ENCODE measurements around the gene ENO4. TPM values are rescaled to one million over a fixed set of nuclear protein-coding genes. Genes with fewer than 3 reads are reported as not detected.

ENO4 gene
- total RNA-seq, 4 donors from 2014 or later = 0.20 to 0.67 (median 0.58) TPM; not detected in 1

DNA sequence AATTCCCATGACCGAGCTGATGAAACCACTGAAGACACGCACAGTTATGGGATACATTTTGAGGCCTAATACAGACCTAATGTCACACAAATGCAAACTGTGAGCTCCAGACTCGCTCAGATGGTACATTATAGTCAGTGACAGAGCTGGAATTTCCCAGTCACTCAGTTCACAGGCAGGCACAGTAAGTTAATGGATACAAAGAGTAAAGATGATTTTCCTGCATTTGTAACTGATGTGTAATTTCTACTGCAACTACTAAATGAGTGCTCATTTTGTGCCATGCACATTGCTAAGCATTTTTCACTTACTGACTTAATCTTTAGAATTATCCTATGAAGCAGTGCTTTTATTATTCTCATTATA lies 56.5 kb downstream of the ENO4 start:
- TF ChIP-seq CTCF (IDR thresholded peaks at IDR 0.05) (no peak), POLR2A (IDR thresholded peaks at IDR 0.05) (no peak), POLR2AphosphoS5 (IDR thresholded peaks at IDR 0.05) (no peak), EP300 (IDR thresholded peaks at IDR 0.05) (no peak)
- Histone ChIP-seq H3K4me1 (no peaks in the 10 kb centered on the region), H3K36me3 (peaks cover 0 to 5% of the 10 kb centered on the region in 2 donors), H3K9me3 (no peaks in the 10 kb centered on the region), H3K27me3 (no peaks in the 10 kb centered on the region), H3K4me3 (no peak overlapping the region), H3K27ac (no peak overlapping the region)
- ATAC-seq = no peak
- 67 to 100% methylated on average over 1 to 2 of the region's 3 CpGs for WGBS, 2 donors (ENCODE audit: low coverage in 1 of 2)

GRCh38 chr10:116907245-116907987 lies 58.1 kb downstream of the ENO4 start:
- Histone ChIP-seq H3K27me3 (no peaks in the 10 kb centered on the region), H3K27ac (no peak overlapping the region), H3K4me3 (no peak overlapping the region), H3K4me1 (no peaks in the 10 kb centered on the region), H3K9me3 (no peaks in the 10 kb centered on the region), H3K36me3 (peaks cover 0 to 6% of the 10 kb centered on the region in 2 donors)
- TF ChIP-seq EP300 (IDR thresholded peaks at IDR 0.05) (no peak), POLR2AphosphoS5 (IDR thresholded peaks at IDR 0.05) (no peak), CTCF (IDR thresholded peaks at IDR 0.05) (no peak), POLR2A (IDR thresholded peaks at IDR 0.05) (no peak)
- ATAC-seq = no peak
- WGBS, 2 donors (ENCODE audit: low coverage in 1 of 2) = 73 to 80% methylated on average over 5 to 6 of the region's 6 CpGs

- Histone ChIP-seq H3K9me3 (no peaks in the 10 kb centered on the region), H3K27ac (no peak overlapping the region), H3K27me3 (no peaks in the 10 kb centered on the region), H3K4me3 (no peak overlapping the region), H3K36me3 (peaks cover 0 to 23% of the 10 kb centered on the region in 2 donors), H3K4me1 (no peaks in the 10 kb centered on the region)
- no peak for TF ChIP-seq POLR2AphosphoS5 (IDR thresholded peaks at IDR 0.05)
- TF ChIP-seq EP300 (IDR thresholded peaks at IDR 0.05) = no peak
- TF ChIP-seq POLR2A (IDR thresholded peaks at IDR 0.05) = no peak
- TF ChIP-seq CTCF (IDR thresholded peaks at IDR 0.05) = no peak
- no peak for ATAC-seq
- WGBS, 2 donors (ENCODE audit: low coverage in 1 of 2) = 80 to 91% methylated on average over 1 of the region's 1 CpG
Measured at GRCh38 chr10:116909307-116909706, 60.0 kb downstream of the ENO4 start.

DNA sequence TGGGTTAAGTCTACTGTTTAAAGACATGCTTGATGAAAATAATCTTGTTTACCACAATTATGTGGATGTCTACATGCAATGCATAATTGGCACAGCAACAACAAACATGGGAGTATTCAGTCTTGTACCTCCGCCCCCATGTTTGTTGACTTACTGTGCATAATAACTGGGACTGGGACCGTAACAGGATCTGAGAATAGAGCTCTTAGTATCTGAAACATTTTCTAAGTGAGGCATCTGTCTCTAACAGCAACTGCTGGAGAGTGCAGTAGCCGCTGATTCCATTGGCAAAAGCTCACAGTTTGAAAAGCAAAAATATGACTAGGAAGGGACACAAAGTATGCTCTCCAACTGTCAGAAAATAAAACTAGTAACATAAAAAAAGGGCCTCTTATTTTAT lies 61.6 kb downstream of the ENO4 start:
- Histone ChIP-seq H3K4me3 (no peak overlapping the region), H3K4me1 (no peaks in the 10 kb centered on the region), H3K27me3 (no peaks in the 10 kb centered on the region), H3K36me3 (peaks cover 0 to 32% of the 10 kb centered on the region in 2 donors), H3K9me3 (no peaks in the 10 kb centered on the region), H3K27ac (no peak overlapping the region)
- no peak for TF ChIP-seq CTCF (IDR thresholded peaks at IDR 0.05)
- TF ChIP-seq EP300 (IDR thresholded peaks at IDR 0.05) = no peak
- TF ChIP-seq POLR2AphosphoS5 (IDR thresholded peaks at IDR 0.05) = no peak
- TF ChIP-seq POLR2A (IDR thresholded peaks at IDR 0.05) = no peak
- no peak for ATAC-seq
- 50 to 58% methylated on average over 1 to 3 of the region's 3 CpGs for WGBS, 2 donors (ENCODE audit: low coverage in 1 of 2)

DNA sequence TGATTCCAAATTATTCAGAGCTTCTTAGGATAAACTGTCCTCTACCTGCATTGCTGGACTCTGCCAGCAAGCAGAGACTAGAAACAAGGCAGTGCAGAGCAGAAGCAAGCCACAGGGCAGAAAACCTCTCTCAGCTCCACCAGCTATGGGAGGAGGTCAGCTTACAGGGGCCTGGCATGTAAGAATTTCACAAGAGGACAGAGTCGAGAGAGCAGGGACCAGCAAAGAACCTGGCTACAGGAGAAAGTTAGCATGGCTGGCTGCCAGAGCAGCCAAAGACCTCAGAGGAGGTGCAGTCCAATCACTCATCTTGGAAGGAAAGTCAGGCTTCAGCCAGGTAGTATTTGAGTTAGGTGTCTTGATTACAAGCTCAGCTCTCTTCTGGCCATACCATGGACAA lies 62.9 kb downstream of the ENO4 start:
- Histone ChIP-seq H3K36me3 (peaks cover 0 to 30% of the 10 kb centered on the region in 2 donors), H3K27me3 (no peaks in the 10 kb centered on the region), H3K4me3 (no peak overlapping the region), H3K4me1 (no peaks in the 10 kb centered on the region), H3K9me3 (no peaks in the 10 kb centered on the region), H3K27ac (no peak overlapping the region)
- ATAC-seq = no peak
- 17 to 67% methylated on average over 1 of the region's 1 CpG for whole genome bisulfite sequencing, 2 donors (ENCODE audit: low coverage in 1 of 2)
- TF ChIP-seq POLR2AphosphoS5 (IDR thresholded peaks at IDR 0.05) = no peak
- TF ChIP-seq EP300 (IDR thresholded peaks at IDR 0.05) = no peak
- no peak for TF ChIP-seq POLR2A (IDR thresholded peaks at IDR 0.05)
- TF ChIP-seq CTCF (IDR thresholded peaks at IDR 0.05) = no peak

Measured in gastroesophageal sphincter (tissue), 4 donors.